Neural progenitor cell (in vitro differentiated cells): Measurements from ENCODE around the gene GCNT1. TPM values are rescaled to one million over a fixed set of nuclear protein-coding genes. Genes with fewer than 3 reads are reported as not detected.

Experiments
- DNase-seq: peaks from one replicate; pipeline ENCODE4 v3.0.0-alpha.2; 2016; ENCODE audit warnings: low spot score
- H2AFZ ChIP-seq: fragments of 200-600 bp; sonication (generic); replicated peaks from 2 replicates; pipeline ENCODE4 v1.6.1; 2016; ENCODE audit warnings: antibody characterized with exemption
- H3F3A ChIP-seq: fragments of 200-600 bp; sonication (generic); 2 replicates; pipeline ENCODE4 v1.6.1; 2016; ENCODE audit warnings: antibody characterized with exemption, low read depth
- H3K27ac ChIP-seq: fragments of 200-600 bp; sonication (generic); 2 replicates; pipeline ENCODE4 v1.5.1; 2016; ENCODE audit warnings: mild to moderate bottlenecking
- H3K27me3 ChIP-seq: fragments of 200-600 bp; sonication (generic); 2 replicates; pipeline ENCODE4 v1.6.1; 2016; ENCODE audit warnings: mild to moderate bottlenecking, moderate library complexity
- H3K36me3 ChIP-seq: fragments of 200-600 bp; sonication (generic); 2 replicates; pipeline ENCODE4 v1.5.1; 2016
- H3K4me1 ChIP-seq: fragments of 200-600 bp; sonication (generic); 2 replicates; pipeline ENCODE4 v1.6.1; 2016; ENCODE audit warnings: mixed run types
- H3K4me2 ChIP-seq: fragments of 200-600 bp; sonication (generic); 2 replicates; pipeline ENCODE4 v1.6.1; 2016
- H3K4me3 ChIP-seq: fragments of 200-600 bp; sonication (generic); 2 replicates; pipeline ENCODE4 v1.5.1; 2016
- H3K79me2 ChIP-seq: fragments of 200-600 bp; sonication (generic); 2 replicates; pipeline ENCODE4 v1.6.1; 2016; ENCODE audit warnings: low read depth
- H3K9ac ChIP-seq: fragments of 200-600 bp; sonication (generic); 2 replicates; pipeline ENCODE4 v1.6.1; 2016
- H3K9me3 ChIP-seq: fragments of 200-600 bp; sonication (generic); 2 replicates; pipeline ENCODE4 v1.5.1; 2016; ENCODE audit warnings: low read depth
- H4K20me1 ChIP-seq: fragments of 200-600 bp; sonication (generic); 2 replicates; pipeline ENCODE4 v1.6.1; 2016; ENCODE audit warnings: low read depth
- H3K27ac Mint-ChIP-seq: 3 replicates; pipeline ENCODE4 v1.8.0; 2021; ENCODE audit warnings: mixed read lengths
- H3K27me3 Mint-ChIP-seq: 2 replicates; pipeline ENCODE4 v1.8.0; 2022; ENCODE audit warnings: low read depth, mild to moderate bottlenecking, inconsistent platforms, moderate library complexity, mixed read lengths; ENCODE audit not compliant: insufficient read depth
- H3K36me3 Mint-ChIP-seq: 3 replicates; pipeline ENCODE4 v1.8.0; 2021; ENCODE audit warnings: mixed read lengths
- H3K4me1 Mint-ChIP-seq: 3 replicates; pipeline ENCODE4 v1.8.0; 2021; ENCODE audit warnings: mixed read lengths
- H3K4me3 Mint-ChIP-seq: 3 replicates; pipeline ENCODE4 v1.8.0; 2021; ENCODE audit warnings: mild to moderate bottlenecking, moderate library complexity, mixed read lengths
- H3K9me3 Mint-ChIP-seq: 3 replicates; pipeline ENCODE4 v1.8.0; 2020; ENCODE audit warnings: mixed read lengths
- EZH2 ChIP-seq: fragments of 200-600 bp; sonication (generic); IDR thresholded peaks from 2 replicates; pipeline ENCODE4 v1.6.1; 2017; ENCODE audit warnings: antibody characterized with exemption, mild to moderate bottlenecking, moderate library complexity
- EZH2phosphoT487 ChIP-seq: fragments of 200-600 bp; sonication (generic); IDR thresholded peaks from 2 replicates; pipeline ENCODE4 v1.6.1; 2017; ENCODE audit warnings: antibody characterized with exemption
- total RNA-seq: library from RNA; depleted of rRNA; stranded (reverse); fragments of >200 nt; gene quantifications from 2 replicates; pipeline ENCODE4 v1.2.3, GENCODE V29; 2015; ENCODE audit warnings: low replicate concordance
- TF ChIP-seq, protein P1 (sequence below): fragments of 200-600 bp; sonication (generic); IDR thresholded peaks from 2 replicates; pipeline ENCODE4 v1.5.1; 2017; ENCODE audit warnings: antibody characterized with exemption, mild to moderate bottlenecking

The GCNT1 gene
- total RNA-seq, 1 donor from 2014 or later, result 25.5 TPM

DNA sequence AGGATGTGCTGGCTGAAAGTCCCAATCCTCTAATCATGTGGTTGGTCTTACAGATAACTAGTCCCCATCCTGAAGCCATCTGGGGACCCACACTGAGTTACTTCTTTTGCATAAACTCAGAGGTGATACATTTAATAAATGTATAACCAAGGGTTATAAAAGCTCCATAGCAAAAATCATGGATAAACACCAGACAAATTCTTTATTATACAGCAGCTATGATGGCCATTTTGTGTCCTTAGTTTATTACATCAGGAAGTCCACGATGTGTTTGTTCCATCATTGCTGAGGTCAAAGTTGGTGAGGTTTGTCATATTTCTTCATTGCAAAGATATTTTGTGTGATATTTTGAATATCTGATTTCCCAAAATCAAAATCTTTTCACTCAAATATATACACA, 80.2 kb downstream of the GCNT1 start:
- H3K4me3 ChIP-seq, result no peak overlapping the region
- TF ChIP-seq EZH2phosphoT487 (no peak), EZH2 (no peak)
- TF ChIP-seq, protein P1, sequence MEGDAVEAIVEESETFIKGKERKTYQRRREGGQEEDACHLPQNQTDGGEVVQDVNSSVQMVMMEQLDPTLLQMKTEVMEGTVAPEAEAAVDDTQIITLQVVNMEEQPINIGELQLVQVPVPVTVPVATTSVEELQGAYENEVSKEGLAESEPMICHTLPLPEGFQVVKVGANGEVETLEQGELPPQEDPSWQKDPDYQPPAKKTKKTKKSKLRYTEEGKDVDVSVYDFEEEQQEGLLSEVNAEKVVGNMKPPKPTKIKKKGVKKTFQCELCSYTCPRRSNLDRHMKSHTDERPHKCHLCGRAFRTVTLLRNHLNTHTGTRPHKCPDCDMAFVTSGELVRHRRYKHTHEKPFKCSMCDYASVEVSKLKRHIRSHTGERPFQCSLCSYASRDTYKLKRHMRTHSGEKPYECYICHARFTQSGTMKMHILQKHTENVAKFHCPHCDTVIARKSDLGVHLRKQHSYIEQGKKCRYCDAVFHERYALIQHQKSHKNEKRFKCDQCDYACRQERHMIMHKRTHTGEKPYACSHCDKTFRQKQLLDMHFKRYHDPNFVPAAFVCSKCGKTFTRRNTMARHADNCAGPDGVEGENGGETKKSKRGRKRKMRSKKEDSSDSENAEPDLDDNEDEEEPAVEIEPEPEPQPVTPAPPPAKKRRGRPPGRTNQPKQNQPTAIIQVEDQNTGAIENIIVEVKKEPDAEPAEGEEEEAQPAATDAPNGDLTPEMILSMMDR, result no peak
- Mint-ChIP-seq H3K27ac (no peak overlapping the region), H3K9me3 (peaks cover 2% of the 10 kb centered on the region), H3K36me3 (no peaks in the 10 kb centered on the region), H3K4me1 (peaks cover 3% of the 10 kb centered on the region), H3K4me3 (no peak overlapping the region), H3K27me3 (no peaks in the 10 kb centered on the region)
- no peak overlapping the region for H3K9ac ChIP-seq
- no peaks in the 10 kb centered on the region for H3K27me3 ChIP-seq
- no peaks in the 10 kb centered on the region for H4K20me1 ChIP-seq
- no peak for DNase-seq
- H3K27ac ChIP-seq, result no peak overlapping the region
- no peak overlapping the region for H3K4me2 ChIP-seq
- H3K4me1 ChIP-seq, result peaks cover 6% of the 10 kb centered on the region
- H3K9me3 ChIP-seq, result no peaks in the 10 kb centered on the region
- no peaks in the 10 kb centered on the region for H3K36me3 ChIP-seq
- no peaks in the 10 kb centered on the region for H3K79me2 ChIP-seq
- peak overlapping the region; percentile 4 for H2AFZ ChIP-seq
- no peaks in the 10 kb centered on the region for H3F3A ChIP-seq

DNA sequence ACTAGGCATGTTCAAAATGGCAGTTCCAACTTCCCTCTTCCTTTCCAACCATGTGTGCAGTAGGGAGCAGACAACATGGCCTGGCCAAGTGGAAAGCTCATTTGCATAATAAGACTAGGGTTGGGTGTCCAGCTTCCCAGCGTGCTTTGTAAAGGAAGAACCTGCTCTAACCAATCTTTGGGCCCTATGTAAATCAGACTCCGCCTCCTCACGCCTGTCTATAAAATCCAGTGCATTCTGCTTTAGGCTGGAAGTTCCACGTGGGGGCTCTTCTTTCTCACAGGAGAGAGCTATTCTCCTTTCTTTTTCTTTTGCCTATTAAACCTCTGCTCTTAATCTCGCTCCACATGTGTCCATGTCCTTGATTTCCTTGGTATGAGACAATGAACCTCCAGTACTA, 83.4 kb downstream of the GCNT1 start:
- Histone ChIP-seq H4K20me1 (no peaks in the 10 kb centered on the region), H3F3A (no peaks in the 10 kb centered on the region), H3K9ac (no peak overlapping the region), H2AFZ (peak overlapping the region; percentile 47), H3K9me3 (no peaks in the 10 kb centered on the region), H3K4me1 (peaks cover 6% of the 10 kb centered on the region), H3K4me3 (no peak overlapping the region), H3K27me3 (no peaks in the 10 kb centered on the region), H3K4me2 (no peak overlapping the region), H3K36me3 (no peaks in the 10 kb centered on the region), H3K79me2 (no peaks in the 10 kb centered on the region), H3K27ac (no peak overlapping the region)
- H3K27me3 Mint-ChIP-seq, result no peaks in the 10 kb centered on the region
- peak; percentile 31 for DNase-seq
- no peak for TF ChIP-seq EZH2phosphoT487
- no peak for TF ChIP-seq EZH2
- TF ChIP-seq, protein P1, result no peak
- no peak overlapping the region for H3K27ac Mint-ChIP-seq
- H3K36me3 Mint-ChIP-seq, result no peaks in the 10 kb centered on the region
- H3K4me1 Mint-ChIP-seq, result peaks cover 3% of the 10 kb centered on the region
- H3K4me3 Mint-ChIP-seq, result no peak overlapping the region
- H3K9me3 Mint-ChIP-seq, result peaks cover 2% of the 10 kb centered on the region

DNA sequence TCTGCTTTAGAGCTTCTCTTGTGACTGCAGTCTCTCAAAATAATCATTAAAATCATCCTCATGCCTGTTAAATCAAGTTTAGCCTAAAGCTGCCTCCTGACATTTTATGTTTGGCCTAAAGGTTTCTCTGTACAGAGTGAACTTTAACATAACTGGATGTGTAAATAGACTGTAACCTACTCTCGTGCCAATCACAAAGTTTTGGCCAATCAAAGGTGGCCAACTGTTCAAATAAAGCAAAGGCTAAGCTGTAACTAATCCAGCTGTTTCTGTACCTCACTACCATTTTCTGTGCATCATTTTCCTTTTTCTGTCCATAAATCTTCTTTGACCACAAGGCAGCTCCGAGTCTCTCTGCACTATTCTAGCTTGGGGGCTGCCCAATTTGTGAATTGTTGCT, 86.2 kb downstream of the GCNT1 start:
- Histone ChIP-seq H3K9ac (no peak overlapping the region), H3K4me1 (no peaks in the 10 kb centered on the region), H3F3A (no peaks in the 10 kb centered on the region), H3K27ac (no peak overlapping the region), H3K4me3 (no peak overlapping the region), H3K4me2 (no peak overlapping the region), H2AFZ (no peak overlapping the region), H3K27me3 (no peaks in the 10 kb centered on the region), H3K36me3 (no peaks in the 10 kb centered on the region), H4K20me1 (no peaks in the 10 kb centered on the region), H3K79me2 (no peaks in the 10 kb centered on the region), H3K9me3 (no peaks in the 10 kb centered on the region)
- Mint-ChIP-seq H3K4me3 (no peak overlapping the region), H3K27ac (no peak overlapping the region), H3K4me1 (peaks cover 8% of the 10 kb centered on the region), H3K36me3 (no peaks in the 10 kb centered on the region), H3K9me3 (peaks cover 2% of the 10 kb centered on the region), H3K27me3 (no peaks in the 10 kb centered on the region)
- no peak for DNase-seq
- TF ChIP-seq, protein P1, result no peak
- TF ChIP-seq EZH2phosphoT487 (no peak), EZH2 (no peak)
